ENCODE results near the gene DENND2A. TPM values are rescaled to one million over a fixed set of nuclear protein-coding genes. Genes with fewer than 3 reads are reported as not detected.

DENND2A gene
- polyA plus RNA-seq, 3 donors, result not detected

DNA sequence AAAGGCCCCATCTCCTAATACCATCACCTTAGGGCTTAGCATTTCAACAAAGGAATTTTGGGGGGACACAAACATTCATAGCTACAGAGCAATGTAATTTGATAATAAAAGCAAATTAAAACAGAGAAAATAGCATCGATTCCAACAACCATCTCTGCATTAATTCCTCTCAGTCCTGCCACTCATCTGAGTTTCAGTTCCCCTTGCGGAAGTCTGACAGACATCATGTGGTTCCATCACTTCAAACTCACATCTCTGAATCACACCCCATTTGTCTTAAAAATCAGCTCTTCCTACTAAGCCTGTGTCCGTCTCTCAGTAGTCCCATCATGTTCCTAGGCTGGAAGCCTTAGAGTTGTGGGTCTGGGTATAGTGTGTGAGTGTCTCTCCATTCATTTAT is 35.7 kb upstream of the DENND2A start:
- DNase-seq, result peak; percentile 81 to 89 (median 88)
- no peak overlapping the region for H3K9ac ChIP-seq (ENCODE audit: insufficient read depth, low read length, poor library complexity, severe bottlenecking)
- no peaks in the 10 kb centered on the region for H3K9me3 Mint-ChIP-seq
- peak overlapping the region; percentile 17 to 70 for H3K27ac ChIP-seq (ENCODE audit: low read depth in 1 of 2, low read length in 2 of 2)
- peak overlapping the region; percentile 81 to 95 (median 85) for H3K27ac Mint-ChIP-seq
- peaks cover 42 to 49% of the 10 kb centered on the region in 2 donors for H3K4me1 ChIP-seq (ENCODE audit: control insufficient read depth in 1 of 2, insufficient read depth in 2 of 2, low read length in 2 of 2)
- no peaks in the 10 kb centered on the region for H4K20me1 ChIP-seq (ENCODE audit: insufficient read depth, low read length)
- no peak for TF ChIP-seq CTCF (IDR thresholded peaks at IDR 0.05)
- peak overlapping the region; percentile 35 to 46 for H3K4me3 Mint-ChIP-seq
- WGBS (ENCODE audit: insufficient coverage), result 0% methylated on average over 2 of the region's 3 CpGs
- intact Hi-C loops (cut with micrococcal nuclease), result no loop called here
- peaks cover 42% of the 10 kb centered on the region for H3K4me1 Mint-ChIP-seq
- peak overlapping the region in 1 of 3 experiments; percentile 23 for H3K4me3 ChIP-seq (replicated peaks in 1 of 3; ENCODE audit: low read depth in 2 of 3, low read length in 3 of 3)
- no peaks in the 10 kb centered on the region for H3K27me3 ChIP-seq (ENCODE audit: control insufficient read depth in 2 of 2, insufficient read depth in 2 of 2, low read length in 2 of 2)
- no peak overlapping the region for H2AFZ ChIP-seq (ENCODE audit: insufficient read depth, low read depth, low read length, poor library complexity, severe bottlenecking)
- peak overlapping the region; percentile 38 for H3K4me2 ChIP-seq (replicated peaks; ENCODE audit: extremely low read depth, low read length, poor library complexity, severe bottlenecking)
- H3K9me3 ChIP-seq (replicated peaks in 1 of 2; ENCODE audit: control insufficient read depth in 1 of 2, insufficient read depth in 1 of 2, low read length in 2 of 2), result no peaks in the 10 kb centered on the region
- H3K79me2 ChIP-seq (ENCODE audit: insufficient read depth, low read length), result peaks cover 7% of the 10 kb centered on the region
- peaks cover 37 to 43% of the 10 kb centered on the region in 2 donors for H3K36me3 Mint-ChIP-seq
- H3K36me3 ChIP-seq (replicated peaks in 1 of 2; ENCODE audit: control insufficient read depth in 1 of 2, insufficient read depth in 2 of 2, low read length in 2 of 2), result peaks cover 25 to 39% of the 10 kb centered on the region in 2 donors
- peaks cover 2 to 5% (median 3%) of the 10 kb centered on the region in 3 donors for H3K27me3 Mint-ChIP-seq (ENCODE audit: low read depth in 3 of 3)

DNA sequence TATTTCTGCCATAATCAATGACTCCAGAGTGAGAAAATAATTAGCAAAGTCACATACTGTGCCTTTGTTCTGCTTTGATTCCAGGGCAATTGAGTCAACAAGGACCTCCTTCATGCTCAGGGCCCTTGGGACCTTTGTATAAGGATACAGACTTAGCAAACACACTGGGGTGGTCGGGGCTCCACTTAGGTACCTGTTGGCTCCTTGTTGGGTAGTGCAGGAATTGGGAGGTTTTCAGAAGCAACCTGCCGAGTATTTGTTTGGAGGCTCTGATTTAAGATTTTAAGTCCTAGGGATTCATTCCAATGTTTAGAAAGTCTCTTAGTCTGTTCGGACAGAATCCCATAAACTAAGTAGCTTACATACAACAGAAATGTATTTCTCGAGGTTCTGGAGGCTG is 35.1 kb upstream of the DENND2A start:
- H3K27me3 ChIP-seq (ENCODE audit: control insufficient read depth in 2 of 2, insufficient read depth in 2 of 2, low read length in 2 of 2), result no peaks in the 10 kb centered on the region
- 90% methylated on average over 2 of the region's 4 CpGs for WGBS (ENCODE audit: insufficient coverage)
- H3K9me3 ChIP-seq (replicated peaks in 1 of 2; ENCODE audit: control insufficient read depth in 1 of 2, insufficient read depth in 1 of 2, low read length in 2 of 2), result no peaks in the 10 kb centered on the region
- intact Hi-C loops (cut with micrococcal nuclease), result no loop called here
- TF ChIP-seq CTCF (IDR thresholded peaks at IDR 0.05), result no peak
- no peak overlapping the region for H3K9ac ChIP-seq (ENCODE audit: insufficient read depth, low read length, poor library complexity, severe bottlenecking)
- peaks cover 2 to 5% (median 3%) of the 10 kb centered on the region in 3 donors for H3K27me3 Mint-ChIP-seq (ENCODE audit: low read depth in 3 of 3)
- H3K79me2 ChIP-seq (ENCODE audit: insufficient read depth, low read length), result peaks cover 7% of the 10 kb centered on the region
- H3K27ac ChIP-seq (ENCODE audit: low read depth in 1 of 2, low read length in 2 of 2), result peak overlapping the region in 1 of 2 donors; percentile 70
- H3K4me1 Mint-ChIP-seq, result peaks cover 42% of the 10 kb centered on the region
- peak overlapping the region; percentile 80 to 95 (median 82) for H3K27ac Mint-ChIP-seq
- H3K4me3 Mint-ChIP-seq, result peak overlapping the region in 1 of 2 donors; percentile 42
- no peaks in the 10 kb centered on the region for H3K9me3 Mint-ChIP-seq
- H3K4me3 ChIP-seq (replicated peaks in 1 of 3; ENCODE audit: low read depth in 2 of 3, low read length in 3 of 3), result peak overlapping the region in 1 of 3 experiments; percentile 23
- H3K4me2 ChIP-seq (replicated peaks; ENCODE audit: extremely low read depth, low read length, poor library complexity, severe bottlenecking), result peak overlapping the region; percentile 38
- peaks cover 32 to 38% of the 10 kb centered on the region in 2 donors for H3K36me3 Mint-ChIP-seq
- H4K20me1 ChIP-seq (ENCODE audit: insufficient read depth, low read length), result no peaks in the 10 kb centered on the region
- peaks cover 42 to 49% of the 10 kb centered on the region in 2 donors for H3K4me1 ChIP-seq (ENCODE audit: control insufficient read depth in 1 of 2, insufficient read depth in 2 of 2, low read length in 2 of 2)
- peaks cover 21 to 33% of the 10 kb centered on the region in 2 donors for H3K36me3 ChIP-seq (replicated peaks in 1 of 2; ENCODE audit: control insufficient read depth in 1 of 2, insufficient read depth in 2 of 2, low read length in 2 of 2)
- no peak overlapping the region for H2AFZ ChIP-seq (ENCODE audit: insufficient read depth, low read depth, low read length, poor library complexity, severe bottlenecking)
- DNase-seq, result no peak

Data from CD14-positive monocyte (primary cell).